Measurements from ENCODE around the gene RNF186.
"Not testable (repeated sequence)": the region's sequence is repeated elsewhere in the genome, so short reads cannot be mapped to it uniquely, and the experiment has no call there.

Gene RNF186

DNA sequence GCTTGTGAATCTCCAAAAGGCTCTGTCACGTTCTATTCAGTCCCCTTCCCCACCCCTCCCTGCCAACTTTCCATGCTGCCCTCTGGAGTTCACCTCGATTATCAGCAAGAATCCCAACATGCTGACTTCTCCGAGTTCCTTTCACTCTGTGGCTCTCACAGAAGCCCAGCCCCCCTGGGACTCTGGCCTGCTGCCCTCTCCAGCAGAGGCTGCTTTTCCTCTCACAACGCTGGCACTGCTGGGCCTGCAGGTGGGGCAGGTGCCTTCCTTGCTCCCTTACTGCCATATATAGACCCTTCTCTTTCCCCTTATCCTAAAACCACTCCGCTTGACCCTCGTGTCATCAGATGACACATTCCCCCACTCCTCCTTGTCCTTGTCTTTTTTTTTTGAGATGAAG lies 10.2 kb upstream of the RNF186 start:
- DNase-seq (ENCODE audit: extremely low read depth in 1 of 2, low read depth in 1 of 2) = no peak

DNA sequence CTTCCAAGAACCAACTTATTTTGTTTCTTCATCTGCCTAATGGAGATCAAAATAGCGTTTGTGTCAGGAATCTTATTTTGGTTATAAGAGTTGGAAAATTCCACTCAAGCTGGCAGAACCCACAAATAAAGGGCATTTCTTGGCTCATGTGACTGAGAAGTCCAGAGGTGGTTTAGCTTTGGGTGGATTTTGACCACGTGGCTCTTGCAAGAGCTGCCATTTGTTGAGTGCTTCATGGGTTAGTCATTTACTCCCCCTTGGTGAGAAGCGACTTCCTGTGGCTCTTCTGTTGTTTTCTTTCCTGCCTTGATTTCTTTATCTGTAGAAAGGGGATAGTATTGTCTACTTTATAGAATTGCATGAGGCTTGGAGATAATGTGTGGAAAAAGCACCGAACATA lies 9.5 kb upstream of the RNF186 start:
- no peak for DNase-seq (ENCODE audit: extremely low read depth in 1 of 2, low read depth in 1 of 2)

DNA sequence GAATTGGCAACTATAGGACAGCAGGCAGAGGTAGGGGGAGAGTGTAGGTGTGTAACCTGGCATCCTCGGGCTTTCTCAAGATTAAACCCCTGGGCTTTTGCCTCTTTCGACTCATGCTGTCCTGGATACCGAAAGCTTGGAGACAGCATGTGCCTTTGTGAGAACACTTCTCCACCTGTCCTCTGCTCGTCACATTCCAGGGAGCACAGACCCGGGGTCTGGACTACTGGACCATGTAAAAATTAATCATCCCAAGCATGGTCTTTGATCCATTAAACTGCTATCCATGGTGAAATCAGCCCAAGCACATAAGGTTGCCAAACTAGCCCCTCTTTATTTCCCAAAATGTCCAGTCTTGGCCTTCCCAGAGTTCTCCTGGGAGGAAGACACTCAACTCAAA lies 9.0 kb upstream of the RNF186 start:
- DNase-seq (ENCODE audit: extremely low read depth in 1 of 2, low read depth in 1 of 2) = no peak

DNA sequence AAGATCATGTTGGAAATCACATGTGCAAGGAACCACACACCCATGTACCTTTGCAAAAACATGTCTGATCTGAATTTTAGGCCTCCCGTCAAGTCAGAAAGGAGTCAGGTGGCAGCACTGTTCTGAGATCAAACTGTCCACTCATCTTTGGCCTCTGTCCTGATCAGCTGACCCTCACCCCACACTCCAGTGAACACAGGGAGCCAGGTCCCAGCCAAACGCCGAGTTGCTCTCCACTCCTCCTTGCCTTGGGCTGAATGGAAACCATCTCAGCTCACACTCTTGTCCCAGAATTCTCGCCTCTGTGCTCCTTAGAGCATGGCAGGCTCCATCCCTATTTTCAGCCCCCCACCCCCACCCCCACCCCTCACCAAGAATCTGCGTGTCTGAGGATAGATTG lies 4.6 kb upstream of the RNF186 start:
- no peak for DNase-seq (ENCODE audit: extremely low read depth in 1 of 2, low read depth in 1 of 2)

DNA sequence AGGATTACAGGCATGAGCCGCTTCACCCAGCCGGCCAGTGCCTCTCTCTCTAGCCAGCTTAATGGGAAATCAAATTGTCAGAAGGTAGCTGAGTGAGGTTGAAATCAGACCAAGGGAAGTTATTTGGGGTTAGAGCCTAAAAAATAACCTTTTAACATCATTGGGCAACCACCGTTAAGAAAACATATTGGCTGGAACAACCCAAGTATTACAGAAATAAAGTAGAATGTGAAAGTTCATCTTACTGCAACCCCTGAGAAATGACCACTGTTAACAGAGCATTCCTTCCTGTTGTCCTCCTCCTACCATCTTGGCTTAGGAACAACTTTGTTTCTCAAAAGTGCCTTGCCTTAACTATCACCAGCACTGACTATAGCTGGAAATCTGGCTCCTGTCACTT lies 3.2 kb upstream of the RNF186 start:
- no peak for DNase-seq (ENCODE audit: extremely low read depth in 1 of 2, low read depth in 1 of 2)

DNA sequence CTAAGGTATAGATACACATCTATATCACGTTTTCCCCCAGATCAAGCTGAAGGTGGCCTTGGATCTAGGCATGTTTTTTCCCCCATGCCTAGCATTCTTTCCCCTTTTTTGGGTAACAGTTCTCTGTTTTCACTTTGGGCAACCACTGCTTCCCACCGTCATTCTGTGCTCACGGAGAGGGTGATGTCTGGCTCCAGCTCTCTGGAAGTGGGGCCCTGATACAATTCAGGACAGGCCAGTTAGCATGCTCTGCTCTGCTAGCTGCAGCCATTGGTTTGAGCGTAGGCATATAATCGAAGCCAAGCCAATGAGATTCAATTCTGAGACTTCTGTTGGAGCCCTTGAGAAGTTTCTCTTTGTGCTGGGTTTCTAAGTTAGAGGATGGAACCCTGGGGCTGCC lies 2.1 kb upstream of the RNF186 start:
- no peak for DNase-seq (ENCODE audit: extremely low read depth in 1 of 2, low read depth in 1 of 2)

DNA sequence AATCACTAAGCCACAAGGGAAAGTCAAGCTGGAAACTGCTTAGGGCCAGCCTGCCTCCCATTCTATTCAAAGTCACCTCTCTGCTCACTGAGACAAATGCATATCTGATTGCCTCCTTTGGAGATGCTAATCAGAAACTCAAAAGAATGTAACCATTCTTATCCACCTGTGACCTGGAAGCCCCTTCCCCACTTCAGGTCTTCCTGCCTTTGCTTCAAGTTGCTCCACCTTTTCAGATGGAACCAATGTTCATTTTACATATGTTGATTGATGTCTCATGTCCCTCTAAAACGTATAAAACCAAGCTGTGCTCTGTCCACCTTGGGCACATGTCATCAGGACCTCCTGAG lies 1.6 kb upstream of the RNF186 start:
- not testable (repeated sequence) for DNase-seq (ENCODE audit: extremely low read depth in 1 of 2, low read depth in 1 of 2)

DNA sequence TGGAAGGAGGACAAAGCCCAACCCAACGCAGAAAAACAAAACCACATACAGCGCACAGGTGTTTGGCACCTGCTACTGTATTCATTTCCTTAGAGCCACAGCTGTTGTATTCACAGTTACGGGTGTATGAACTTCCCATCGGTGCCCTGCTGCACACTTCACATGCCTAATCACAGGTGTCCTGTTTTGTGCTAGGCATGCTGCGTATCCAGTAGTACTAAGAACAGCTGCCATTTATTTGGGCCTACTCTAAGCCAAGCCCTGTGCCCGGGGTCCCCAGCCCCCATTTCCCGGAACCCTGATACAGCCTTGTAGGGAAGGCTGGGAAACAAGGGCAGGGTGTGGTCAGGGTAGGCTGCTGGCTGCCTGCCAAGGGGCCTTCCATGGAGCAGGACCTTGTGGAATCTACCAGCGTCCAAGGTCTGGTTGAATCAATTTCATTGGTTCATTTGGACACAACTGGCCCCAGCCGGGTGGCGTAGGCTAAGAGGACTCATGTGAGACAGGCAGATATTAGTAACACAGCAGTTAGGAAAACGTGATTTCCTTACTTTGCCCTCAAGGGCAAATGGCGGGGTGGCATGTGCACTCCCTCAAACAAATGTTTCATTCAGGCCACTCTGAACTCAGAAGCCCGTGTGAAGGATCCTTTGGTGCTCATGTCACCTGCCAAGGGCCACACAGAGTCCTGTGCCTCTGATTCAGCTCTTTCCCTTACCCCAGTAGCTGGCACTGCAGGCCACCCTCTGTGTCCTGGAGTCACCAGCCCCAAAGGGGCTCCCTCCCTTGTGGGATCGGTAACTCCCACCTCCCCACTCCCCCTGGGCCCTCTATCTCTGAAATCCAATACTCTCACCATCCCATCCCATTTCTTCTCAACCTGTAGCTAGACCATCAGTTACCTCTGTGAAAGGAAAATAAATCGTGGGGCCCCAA lies 986 bp upstream of the RNF186 start:
- no peak for DNase-seq (ENCODE audit: extremely low read depth in 1 of 2, low read depth in 1 of 2)

DNA sequence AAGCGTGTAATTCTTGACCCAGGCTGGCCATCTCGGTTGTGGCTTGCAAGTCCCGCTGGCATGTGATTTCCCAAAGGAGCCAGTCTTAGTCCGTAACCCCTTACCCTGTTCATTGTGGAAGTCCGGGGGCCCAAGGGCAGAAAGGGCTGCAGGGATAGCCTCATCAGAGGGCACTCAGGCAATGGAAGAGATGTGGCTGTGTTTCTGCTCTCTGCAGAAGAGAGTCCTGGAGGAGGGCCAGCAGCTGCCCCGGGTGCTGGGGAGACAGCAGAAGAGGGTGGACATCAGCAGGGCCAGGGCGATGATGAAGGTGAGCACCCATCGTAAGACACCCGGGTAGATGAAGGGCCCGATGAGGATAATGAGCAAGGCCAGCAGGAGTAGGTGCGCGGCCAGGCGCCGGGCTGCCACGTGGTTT lies 830 bp downstream of the RNF186 start:
- DNase-seq (ENCODE audit: extremely low read depth in 1 of 2, low read depth in 1 of 2) = no peak

DNA sequence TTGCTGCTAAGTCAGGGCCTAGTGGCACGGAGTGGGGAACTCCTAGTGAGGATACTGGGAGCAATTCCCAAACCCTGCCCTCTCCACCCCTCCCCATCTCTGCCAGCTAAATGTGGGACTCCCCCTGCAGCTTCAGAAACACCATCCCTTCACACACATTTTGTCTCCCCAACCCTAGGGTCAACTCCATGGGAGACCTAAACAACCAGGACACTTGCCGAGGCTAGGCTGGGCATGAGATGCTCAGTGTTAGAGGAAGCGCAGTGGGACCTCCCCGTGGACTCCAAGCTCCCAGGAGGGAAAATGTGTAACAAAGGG lies 1.5 kb downstream of the RNF186 start:
- no peak for DNase-seq (ENCODE audit: extremely low read depth in 1 of 2, low read depth in 1 of 2)

DNA sequence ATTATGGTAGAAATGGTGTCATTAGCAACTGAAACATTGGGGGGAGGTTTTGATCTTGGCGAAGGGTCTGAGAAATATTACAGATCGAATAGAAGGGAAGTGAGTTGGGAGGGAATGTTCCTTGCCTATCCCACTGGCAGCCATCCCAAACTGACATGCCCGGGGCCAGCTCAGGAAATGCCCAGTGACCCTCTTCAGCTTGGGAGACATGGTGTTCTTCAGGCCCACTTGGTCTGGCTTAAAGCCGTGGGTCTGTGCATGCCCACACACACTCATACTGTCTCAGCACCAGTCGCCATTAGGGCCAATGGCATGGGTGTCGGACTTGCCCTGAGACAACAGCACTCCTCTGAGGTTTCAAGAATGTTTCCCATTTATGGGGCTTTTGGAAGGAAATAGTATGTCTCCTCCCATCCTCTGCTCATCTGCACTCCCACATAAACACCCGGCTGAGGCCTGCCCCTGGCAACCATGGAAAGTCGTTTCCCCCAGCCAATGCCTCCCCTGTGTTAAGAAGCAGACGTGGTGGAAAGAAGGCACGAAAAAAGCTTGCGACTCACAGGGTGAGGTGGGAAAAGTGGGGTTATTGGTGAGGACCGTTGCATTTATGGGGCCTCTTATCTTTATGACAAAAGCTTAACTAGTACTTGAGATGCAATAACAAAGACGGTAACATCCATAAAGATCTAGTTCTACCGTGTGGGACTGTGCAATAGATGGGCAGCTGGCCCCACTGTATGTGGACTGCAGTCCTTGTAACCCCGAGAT lies 2.0 kb downstream of the RNF186 start:
- DNase-seq (ENCODE audit: extremely low read depth in 1 of 2, low read depth in 1 of 2) = no peak

DNA sequence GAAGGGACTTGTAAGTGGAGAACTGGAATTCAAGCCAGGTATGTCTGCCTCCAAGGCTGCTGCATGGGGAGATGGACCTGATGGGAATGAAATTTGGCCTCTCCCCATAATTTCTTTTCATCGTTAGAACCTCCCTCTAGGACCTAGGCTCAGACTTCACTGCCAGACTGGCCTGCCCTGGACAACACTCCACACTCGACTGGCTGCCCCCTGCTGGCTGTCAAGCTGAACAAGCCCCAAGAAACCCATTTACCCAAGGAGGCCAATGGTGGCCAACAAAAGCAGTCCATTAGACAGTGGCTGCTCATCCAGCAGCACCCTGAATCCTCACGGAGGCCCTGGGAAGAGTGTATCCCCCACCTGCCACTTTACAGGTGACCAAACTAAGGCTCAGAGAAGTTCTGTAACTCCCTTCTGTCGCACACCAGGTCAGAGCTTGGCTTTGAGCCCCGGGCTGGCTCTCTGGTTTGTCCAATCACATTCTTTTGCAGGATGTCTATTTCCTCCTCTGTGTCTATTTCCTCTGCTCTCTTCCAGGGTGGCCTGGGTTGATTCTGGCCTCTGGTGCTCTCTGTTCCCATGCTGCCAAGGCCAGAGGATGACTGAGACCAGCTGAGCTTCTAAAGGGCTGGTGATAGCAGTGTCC lies 3.8 kb downstream of the RNF186 start:
- peak in 1 of 2 donors; percentile 38 for DNase-seq (ENCODE audit: extremely low read depth in 1 of 2, low read depth in 1 of 2)

DNA sequence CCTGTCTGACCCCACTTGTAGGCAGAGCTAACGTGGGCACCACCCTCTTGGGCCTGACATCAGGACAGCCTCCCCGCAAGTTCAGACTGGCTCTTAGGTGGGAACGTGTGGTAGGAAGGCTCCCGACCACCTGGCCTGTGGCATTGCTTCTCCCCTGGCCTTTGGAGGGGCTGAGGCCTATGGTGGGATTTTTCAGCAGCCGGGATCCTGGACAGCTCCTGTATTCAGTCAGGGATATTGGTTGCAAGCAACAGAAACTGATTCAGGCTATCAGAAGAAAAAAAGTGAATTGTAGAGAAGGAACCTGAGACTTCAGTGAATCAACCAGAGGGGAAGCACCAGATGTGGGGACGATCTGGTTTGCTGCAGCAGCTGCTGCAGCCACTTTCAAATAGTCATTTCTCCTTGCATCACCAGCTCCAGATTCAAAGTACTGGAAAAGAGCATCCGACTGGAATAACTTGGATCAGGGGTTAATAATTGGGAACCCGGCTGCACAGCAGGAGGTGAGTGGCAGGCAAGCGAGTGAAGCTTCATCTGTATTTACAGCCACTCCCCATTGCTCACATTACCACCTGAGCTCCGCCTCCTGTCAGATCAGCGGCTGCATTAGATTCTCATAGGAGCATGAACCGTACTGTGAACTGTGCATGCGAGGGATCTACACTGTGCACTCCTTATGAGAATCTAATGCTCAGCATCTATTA lies 5.9 kb downstream of the RNF186 start:
- DNase-seq (ENCODE audit: extremely low read depth in 1 of 2, low read depth in 1 of 2) = no peak

DNA sequence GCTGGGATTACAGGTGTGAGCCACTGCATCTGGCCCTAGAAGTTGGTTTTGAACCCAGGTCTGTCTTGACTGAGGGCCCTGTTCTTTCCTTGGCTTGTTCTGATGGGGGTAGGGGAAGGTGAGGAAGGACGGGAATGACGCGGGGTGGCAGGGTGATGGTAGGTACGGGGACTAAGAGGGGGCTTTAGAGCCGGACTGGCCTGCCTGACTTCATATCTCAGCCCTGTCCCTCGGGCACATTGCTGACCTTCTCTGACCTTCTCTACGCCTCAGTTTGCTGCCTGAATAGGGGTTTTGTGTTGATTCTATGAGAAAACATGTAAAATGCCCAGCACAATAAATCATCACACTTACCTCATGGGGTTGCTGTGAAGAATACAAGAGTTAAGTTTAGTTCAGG lies 6.7 kb downstream of the RNF186 start:
- DNase-seq (ENCODE audit: extremely low read depth in 1 of 2, low read depth in 1 of 2) = no peak

DNA sequence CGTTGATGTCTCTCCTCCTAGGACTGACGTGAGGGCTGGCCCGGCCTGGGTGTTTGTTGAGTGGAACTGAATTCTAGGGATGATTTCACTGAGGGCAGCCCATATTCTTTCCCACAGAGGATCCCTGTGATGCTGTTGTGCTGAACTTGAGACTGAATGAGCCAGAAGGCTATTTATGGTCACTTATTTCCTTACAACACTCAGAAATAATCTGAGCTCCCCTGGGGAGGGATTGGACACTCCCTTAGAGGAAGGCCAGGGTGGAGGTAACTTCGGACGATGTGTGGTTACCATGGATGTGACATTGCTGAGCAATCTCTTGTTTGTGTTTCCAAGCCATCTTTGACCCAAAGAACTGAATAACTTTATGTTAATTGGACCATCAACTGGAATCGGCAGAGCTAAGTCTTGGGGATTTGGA lies 10.2 kb downstream of the RNF186 start:
- no peak for DNase-seq (ENCODE audit: extremely low read depth in 1 of 2, low read depth in 1 of 2)

DNA sequence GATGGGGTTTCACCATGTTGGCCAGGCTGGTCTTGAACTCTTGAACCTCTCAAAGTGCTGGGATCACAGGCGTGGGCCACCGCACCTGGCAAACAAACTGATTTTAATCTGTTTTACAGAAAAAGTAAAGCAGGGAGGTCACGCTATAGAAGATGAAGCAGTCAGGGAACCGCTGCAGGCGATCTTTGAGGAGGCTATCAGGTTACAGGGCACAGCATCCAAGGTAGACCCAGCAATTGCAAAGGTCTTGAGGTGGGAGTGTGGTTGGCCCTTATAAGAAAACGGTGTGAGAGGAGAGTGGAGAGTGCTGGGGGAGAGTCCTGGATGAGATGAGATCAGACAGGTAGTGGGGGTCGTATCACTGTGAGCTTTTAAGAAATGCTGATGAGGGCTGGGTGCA lies 12.8 kb downstream of the RNF186 start:
- DNase-seq (ENCODE audit: extremely low read depth in 1 of 2, low read depth in 1 of 2) = no peak

DNA sequence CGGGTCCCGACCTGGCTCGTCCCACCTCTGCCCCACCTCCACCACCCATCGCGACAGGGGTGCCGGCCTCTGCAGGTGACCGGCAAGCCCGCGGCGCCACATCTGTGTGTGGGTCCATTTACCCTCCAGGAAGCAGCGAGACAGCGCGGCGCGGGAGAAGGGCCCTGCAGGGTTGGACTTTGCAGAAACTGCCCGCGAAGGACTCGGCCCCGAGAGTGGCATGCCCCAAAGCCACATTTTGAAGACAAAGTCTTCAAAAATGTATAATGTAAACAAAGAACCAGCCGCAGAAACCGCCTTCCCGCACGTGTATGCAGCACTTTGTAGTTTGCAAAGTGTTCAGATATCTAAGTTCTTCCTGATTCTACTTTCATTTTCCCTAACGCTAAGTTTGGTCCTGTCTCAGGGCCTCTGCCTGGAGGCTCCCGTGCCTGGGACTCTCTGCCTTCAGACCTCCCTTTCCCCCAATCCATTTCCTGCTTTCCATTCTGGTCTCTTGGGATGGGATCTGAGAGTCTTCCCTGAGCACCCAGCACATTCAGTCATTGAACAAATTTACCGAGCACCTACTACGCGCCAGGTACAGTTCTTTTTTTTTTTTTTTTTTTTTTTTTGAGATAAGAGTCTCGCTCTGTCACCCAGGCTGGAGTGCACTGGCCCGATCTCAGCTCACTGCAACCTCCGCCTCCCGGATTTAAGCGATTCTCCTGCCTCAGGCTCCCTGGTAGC lies 14.8 kb downstream of the RNF186 start:
- peak; percentile 26 for DNase-seq (ENCODE audit: extremely low read depth in 1 of 2, low read depth in 1 of 2)

DNA sequence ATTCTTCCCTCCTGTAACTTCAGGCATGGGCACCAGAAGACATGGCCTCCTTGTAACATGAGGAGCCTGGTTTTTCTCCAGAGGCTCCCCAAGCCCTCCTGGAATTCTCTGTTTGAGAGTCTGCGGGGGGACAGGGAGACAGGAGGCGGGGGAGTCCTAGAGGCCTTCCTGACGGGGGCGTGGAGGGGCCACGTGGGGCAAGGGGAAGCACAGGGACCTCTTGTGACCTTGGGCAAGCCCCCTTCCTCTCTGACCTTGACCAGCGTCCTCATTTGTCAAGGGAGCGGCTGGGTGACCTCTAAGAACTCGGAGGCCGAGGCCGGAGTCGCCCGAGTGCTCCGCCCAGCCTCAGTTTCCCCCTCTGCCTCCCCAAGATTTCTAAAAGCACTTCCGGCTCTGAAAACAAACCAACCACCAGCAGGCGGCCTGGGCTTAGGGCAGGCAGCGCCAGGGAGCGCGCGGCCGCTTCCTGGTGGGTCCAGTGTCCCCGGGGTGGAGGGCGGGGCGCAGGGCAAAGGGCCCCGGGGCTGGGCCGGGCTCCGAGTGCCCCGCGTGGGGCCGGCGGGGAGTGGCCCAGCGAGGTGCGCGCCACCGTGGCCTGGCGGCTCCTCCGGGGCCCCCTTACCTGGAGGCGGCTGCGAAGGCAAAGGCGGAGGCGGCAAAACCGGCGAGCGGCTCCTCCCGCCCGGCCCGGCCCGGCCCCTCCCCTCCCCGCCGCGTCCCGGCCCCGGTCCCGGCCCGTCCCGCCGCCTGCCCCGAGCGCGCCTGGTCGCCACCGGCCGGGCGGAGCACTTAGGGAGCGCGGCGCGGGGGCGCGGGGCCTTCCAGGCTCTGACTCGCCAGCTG lies 15.6 kb downstream of the RNF186 start, which contains the start of gene TMCO4:
Gene TMCO4, minus strand, starts transcription at position 687 of the 846 bp plus-strand sequence. CDS start 19,158 bp downstream, outside the sequence.
- DNase-seq (ENCODE audit: extremely low read depth in 1 of 2, low read depth in 1 of 2) = peak; percentile 32 to 39

DNA sequence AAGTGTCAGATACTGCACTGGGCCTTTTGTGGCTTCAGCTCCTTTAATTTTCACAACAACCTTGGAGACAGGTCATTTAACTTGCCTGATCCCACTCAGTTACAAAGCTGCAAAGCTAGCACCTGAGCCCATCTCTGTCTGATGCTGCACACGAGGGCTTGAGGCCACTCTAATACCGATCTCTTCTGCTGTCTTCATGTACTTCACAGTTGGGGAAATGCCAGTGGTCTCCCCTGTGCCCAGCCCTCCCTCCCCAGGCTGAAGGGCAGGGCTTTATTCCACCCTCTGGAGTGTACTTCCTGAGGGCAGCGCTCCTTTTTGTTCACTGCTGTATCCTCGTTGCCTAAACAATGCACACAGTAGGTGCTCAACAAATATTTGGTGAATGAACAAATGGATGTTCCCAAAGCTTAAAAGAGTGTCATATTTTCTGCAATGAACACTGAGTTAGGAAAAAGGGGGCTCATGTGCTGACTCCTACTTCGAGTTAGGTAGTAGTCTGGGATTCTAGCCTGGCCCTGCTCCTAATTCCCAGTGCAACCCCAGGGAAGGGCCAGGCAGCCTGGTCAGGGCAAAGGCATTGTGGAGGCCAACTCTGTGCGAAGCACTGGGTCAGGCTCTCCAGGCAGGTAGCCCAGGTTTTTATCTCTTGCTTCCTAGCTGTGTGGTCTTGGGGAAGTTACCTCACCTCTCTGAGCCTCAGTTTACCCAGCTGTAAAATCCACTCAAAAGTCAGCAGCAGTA lies 16.4 kb downstream of the RNF186 start:
- DNase-seq (ENCODE audit: extremely low read depth in 1 of 2, low read depth in 1 of 2) = no peak

All from stimulated activated CD8-positive, alpha-beta memory T cell treated with anti-CD3 and anti-CD28 coated beads, Interleukin-7, amount 100 ng/mL, for 48 hours (primary cell).